Activated CD4-positive, alpha-beta T cell treated with anti-CD3 and anti-CD28 coated beads for 1 hour (primary cell): ENCODE data around the gene TNNC1.

Experiments
- DNase-seq: peaks from one replicate; pipeline ENCODE4 v3.0.0-alpha.2; 2020

Gene TNNC1

GRCh38 chr3:52441772-52442332, 12.0 kb downstream of the TNNC1 start:
- DNase-seq, result no peak

GRCh38 chr3:52441091-52441771, 12.6 kb downstream of the TNNC1 start:
- no peak for DNase-seq

GRCh38 chr3:52440671-52441070, 13.2 kb downstream of the TNNC1 start:
- no peak for DNase-seq

GRCh38 chr3:52440249-52440551, 13.6 kb downstream of the TNNC1 start:
- DNase-seq, result no peak

GRCh38 chr3:52439426-52440248, 14.2 kb downstream of the TNNC1 start:
- no peak for DNase-seq

- no peak for DNase-seq
These were observed 15.0 kb downstream of the TNNC1 start for GRCh38 chr3:52438579-52439425.

GRCh38 chr3:52438104-52438376, 15.8 kb downstream of the TNNC1 start:
- no peak for DNase-seq

GRCh38 chr3:52437326-52438103, 16.3 kb downstream of the TNNC1 start:
- DNase-seq, result no peak

- no peak for DNase-seq
These were observed 17.2 kb downstream of the TNNC1 start for GRCh38 chr3:52436500-52437149.

- DNase-seq, result no peak
These were observed 18.4 kb downstream of the TNNC1 start for GRCh38 chr3:52435246-52436101.

- no peak for DNase-seq
These were observed 19.2 kb downstream of the TNNC1 start for GRCh38 chr3:52434491-52435115.

- DNase-seq, result no peak
These were observed 19.8 kb downstream of the TNNC1 start for GRCh38 chr3:52433996-52434479.

GRCh38 chr3:52433328-52433995, 20.4 kb downstream of the TNNC1 start:
- DNase-seq, result no peak

GRCh38 chr3:52432691-52433141, 21.1 kb downstream of the TNNC1 start:
- no peak for DNase-seq

GRCh38 chr3:52432225-52432624, 21.6 kb downstream of the TNNC1 start:
- DNase-seq, result no peak

- no peak for DNase-seq
These were observed 22.2 kb downstream of the TNNC1 start for GRCh38 chr3:52431459-52432223.

- DNase-seq, result no peak
These were observed 23.4 kb downstream of the TNNC1 start for GRCh38 chr3:52430416-52430810.

- no peak for DNase-seq
These were observed 23.9 kb downstream of the TNNC1 start for GRCh38 chr3:52429779-52430415.

- no peak for DNase-seq
These were observed 24.8 kb downstream of the TNNC1 start for GRCh38 chr3:52429031-52429430.
